HepG2 (cell line): ENCODE results near the gene IBTK. TPM values are rescaled to one million over a fixed set of nuclear protein-coding genes. Genes with fewer than 3 reads are reported as not detected.

Source experiments
- ATAC-seq: fragments of 200-7000 bp; cut with Tn5 transposase; 3 replicates; pipeline ENCODE4 v1.9.1; 2020; ENCODE audit warnings: mild to moderate bottlenecking, moderate library complexity
- BruUV-seq: library from RNA; stranded (reverse); fragments of 400-500 nt; replicated peaks from 2 replicates; lab custom pipeline; 2021; lab: Mats Ljungman, UMichigan
- CTCF ChIA-PET: fragments of 300-600 bp; formaldehyde crosslinking; extraction: SDS; loops from one replicate; lab custom pipeline; 2021; ENCODE audit warnings: low total read pairs, inconsistent platforms, low intra/inter-chr PET ratio; lab: Yijun Ruan, JAX
- POLR2A ChIA-PET: fragments of 350-600 bp; sonication (Branson Sonifier 250); formaldehyde crosslinking; loops from one replicate; lab custom pipeline; 2020; ENCODE audit warnings: antibody characterized with exemption, inconsistent platforms; lab: Yijun Ruan, JAX
- DNase-seq: peaks from one replicate; pipeline ENCODE4 v3.0.0-alpha.2; 2015; ENCODE audit warnings: low spot score
- FAIRE-seq: peaks from 3 replicates; lab custom pipeline; 2011; peaks lifted over from hg19 to GRCh38; lab: Jason Lieb, UNC
- H2AFZ ChIP-seq: one replicate; pipeline ENCODE4 v1.6.1; 2011; ENCODE audit warnings: low read length, inconsistent platforms
- H3K27ac ChIP-seq: fragments of 300-600 bp; 3 replicates; pipeline ENCODE4 v1.8.0; 2011; ENCODE audit warnings: mixed run types, mild to moderate bottlenecking, mixed read lengths, low read length, inconsistent platforms; ENCODE audit not compliant: insufficient read depth; ENCODE audit errors: extremely low read length
- H3K27me3 ChIP-seq, 2 experiments: fragments of 200-600 bp in 1 of 2; 2 replicates in 1 of 2; 3 replicates in 1 of 2; pipeline versions ENCODE4 v1.6.0 to v1.8.0; 2011; ENCODE audit warnings: low read length in 2 of 2, mild to moderate bottlenecking in 2 of 2, moderate library complexity in 2 of 2, inconsistent platforms in 1 of 2; ENCODE audit not compliant: insufficient read depth in 2 of 2, control insufficient read depth in 1 of 2
- H3K36me3 ChIP-seq, 2 experiments: fragments of 200-600 bp in 1 of 2; replicated peaks in 1 of 2; 2 replicates in 1 of 2; 3 replicates in 1 of 2; pipeline versions ENCODE4 v1.5.1 to v1.8.0; 2011; ENCODE audit warnings: low read length in 2 of 2, inconsistent platforms in 1 of 2; ENCODE audit not compliant: insufficient read depth in 2 of 2, control insufficient read depth in 1 of 2
- H3K4me1 ChIP-seq: 2 replicates; pipeline ENCODE4 v1.5.1; 2012; ENCODE audit warnings: low read length, inconsistent platforms; ENCODE audit not compliant: insufficient read depth
- H3K4me2 ChIP-seq: 2 replicates; pipeline ENCODE4 v1.6.0; 2011; ENCODE audit warnings: low read depth, low read length, inconsistent platforms
- H3K4me3 ChIP-seq, 3 experiments: fragments of 200-600 bp in 1 of 3; sonication (generic), shearing (Covaris generic) in 1 of 3; replicated peaks in 1 of 3; 2 replicates each; pipeline ENCODE4 v1.5.1; 2011 to 2016; ENCODE audit warnings: low read length in 3 of 3, inconsistent platforms in 2 of 3, low read depth in 2 of 3, mild to moderate bottlenecking in 2 of 3, control low read depth in 1 of 3, mixed read lengths in 1 of 3; ENCODE audit not compliant: insufficient read depth in 1 of 3
- H3K79me2 ChIP-seq: one replicate; pipeline ENCODE4 v1.6.1; 2011; ENCODE audit warnings: low read length, inconsistent platforms; ENCODE audit not compliant: insufficient read depth
- H3K9ac ChIP-seq: 2 replicates; pipeline ENCODE4 v1.6.0; 2011; ENCODE audit warnings: mild to moderate bottlenecking, low read depth, low read length, inconsistent platforms; ENCODE audit not compliant: insufficient read depth
- H3K9me3 ChIP-seq: 2 replicates; pipeline ENCODE4 v1.5.1; 2012; ENCODE audit warnings: mild to moderate bottlenecking, low read length
- H4K20me1 ChIP-seq: 2 replicates; pipeline ENCODE4 v1.6.0; 2011; ENCODE audit warnings: inconsistent platforms, mild to moderate bottlenecking, low read length, moderate library complexity; ENCODE audit not compliant: insufficient read depth
- ATF7 ChIP-seq, 2 experiments: fragments of 450-650 bp in 1 of 2; sonication (generic) in 1 of 2; formaldehyde crosslinking in 1 of 2; IDR thresholded peaks; 2 replicates each; pipeline versions ENCODE4 v1.4.0 to v1.6.1; 2016 to 2020; ENCODE audit warnings: antibody characterized with exemption in 1 of 2, mild to moderate bottlenecking in 1 of 2, missing genetic modification reagents in 1 of 2
- CERS6 ChIP-seq: sonication (generic); formaldehyde crosslinking; IDR thresholded peaks from 2 replicates; pipeline ENCODE4 v1.5.0; 2020; ENCODE audit warnings: missing genetic modification reagents
- CTCF ChIP-seq: sonication (generic); formaldehyde crosslinking; IDR thresholded peaks from 2 replicates; pipeline ENCODE4 v1.5.0; 2020; ENCODE audit warnings: mild to moderate bottlenecking, missing genetic modification reagents, moderate library complexity
- MLXIP ChIP-seq: sonication (generic); formaldehyde crosslinking; IDR thresholded peaks from 2 replicates; pipeline ENCODE4 v1.9.0; 2021; ENCODE audit warnings: missing genetic modification reagents, borderline replicate concordance
- PRDM10 ChIP-seq: sonication (generic); formaldehyde crosslinking; IDR thresholded peaks from 2 replicates; pipeline ENCODE4 v1.4.0; 2020; ENCODE audit warnings: low read depth, missing genetic modification reagents
- STAG1 ChIP-seq: sonication (generic); formaldehyde crosslinking; IDR thresholded peaks from 2 replicates; pipeline ENCODE4 v1.4.0; 2020; ENCODE audit warnings: missing genetic modification reagents
- ZBTB7A ChIP-seq: sonication (generic); formaldehyde crosslinking; IDR thresholded peaks from 2 replicates; pipeline ENCODE4 v1.8.0; 2022; ENCODE audit warnings: mild to moderate bottlenecking, missing genetic modification reagents
- ZNF326 ChIP-seq: sonication (generic); formaldehyde crosslinking; IDR thresholded peaks from 2 replicates; pipeline ENCODE4 v1.4.0; 2020; ENCODE audit warnings: missing genetic modification reagents, borderline replicate concordance
- ZNF501 ChIP-seq: sonication (generic); formaldehyde crosslinking; IDR thresholded peaks from 2 replicates; pipeline ENCODE4 v1.5.1; 2020; ENCODE audit warnings: mild to moderate bottlenecking, moderate library complexity, missing genetic modification reagents
- WGBS: methylation state at CpG from one replicate; pipeline ENCODE4 v1.1.6; 2017; ENCODE audit warnings: low lambda C conversion rate; 5-methylcytosine and 5-hydroxymethylcytosine counted together
- in situ Hi-C: cut with HindIII; loops from 2 replicates; pipeline ENCODE4 v1.10.0; 2017; ENCODE audit warnings: low pct_unique_long_range_greater_than_20kb; ENCODE audit not compliant: extremely low pct_ligation_motif_present
- intact Hi-C: fragments of 100-400 bp; cut with micrococcal nuclease; formaldehyde crosslinking; loops from one replicate; pipeline ENCODE4 v1.10.0; 2022; ENCODE audit not compliant: unreplicated experiment
- polyA plus RNA-seq, 8 experiments: library from polyadenylated mRNA; depleted of rRNA in 3 of 8; stranded (reverse) in 7 of 8; unstranded in 1 of 8; fragments of >200 nt; fragmentation: Illumina TruSeq in 4 of 8; extraction: Trizol in 4 of 8; gene quantifications; 2 replicates each; pipeline versions ENCODE4 v1.2.1 to v1.2.3, GENCODE V29; 2011 to 2016; ENCODE audit warnings: low read depth in 4 of 8, missing spikeins in 1 of 8, mixed read lengths in 1 of 8; ENCODE audit not compliant: insufficient read depth in 1 of 8
- total RNA-seq, 5 experiments: library from RNA; depleted of rRNA; stranded (reverse); fragments of >200 nt; fragmentation: Illumina TruSeq; extraction: Trizol; gene quantifications; 2 replicates each; pipeline ENCODE4 v1.2.3, GENCODE V29; 2016; ENCODE audit warnings: low read depth in 1 of 5

The IBTK gene
- total and polyA plus RNA-seq, 2 of the 13 experiments (the other 11 are each of a cell fraction or from before 2014, with no cell fraction given), result 23.8 to 60.0 TPM

- no peak for TF ChIP-seq CERS6 (CRISPR knock-in tag)
- TF ChIP-seq ZBTB7A (CRISPR knock-in tag), result no peak
- no peak for TF ChIP-seq ZNF501 (CRISPR knock-in tag)
- no peak for TF ChIP-seq ATF7 (IDR thresholded peaks at IDR 0.05)
- no peak for TF ChIP-seq ATF7 (CRISPR knock-in tag; IDR thresholded peaks at IDR 0.05)
Measured at GRCh38 chr6:82178759-82179112, 68.8 kb downstream of the IBTK start (continued).

GRCh38 chr6:82178077-82178758 is 69.3 kb downstream of the IBTK start:
- WGBS, result 88% methylated on average over 2 of the region's 2 CpGs
- no peak for TF ChIP-seq ZNF326
- no peak for TF ChIP-seq PRDM10 (CRISPR knock-in tag)
- peak; percentile 45; the same call in 1 of the 2 replicates for TF ChIP-seq CTCF (CRISPR knock-in tag)
- no peak for TF ChIP-seq MLXIP (CRISPR knock-in tag)
- TF ChIP-seq STAG1, result peak; percentile 68
- Histone ChIP-seq H3K9ac (no peak overlapping the region), H3K79me2 (no peaks in the 10 kb centered on the region), H2AFZ (no peak overlapping the region), H3K4me2 (no peak overlapping the region), H3K27ac (no peak overlapping the region), H3K36me3 (peaks cover 2 to 63% of the 10 kb centered on the region in 2 experiments), H3K27me3 (no peaks in the 10 kb centered on the region), H4K20me1 (no peaks in the 10 kb centered on the region), H3K9me3 (no peaks in the 10 kb centered on the region), H3K4me3 (no peak overlapping the region), H3K4me1 (no peaks in the 10 kb centered on the region)
- DNase-seq (peak; percentile 5), ATAC-seq (peak; percentile 43; the same call in 1 of the 3 replicates), FAIRE-seq (no peak)
- no TSS peak for BruUV-seq
- intact Hi-C loops (loop anchor here (1.0 to 10.0 kb wide), 5 partner anchors 96 to 937 kb away; partner anchors contain the start of gene TENT5A), in situ Hi-C loops (no loop called here)
- CTCF ChIA-PET, result interaction anchor here (1.0 kb wide), 1 partner anchor 444 kb away, joined by 3 read pairs; no protein-coding TSS in a partner anchor
- POLR2A ChIA-PET, result no interaction called here
